AG09309 (cell line): Measurements from ENCODE around the gene CEP112.

Source experiments
- DNase-seq: peaks from one replicate; pipeline ENCODE4 v3.0.0-alpha.2; 2010; ENCODE audit warnings: low read depth
- H3K4me3 ChIP-seq: 2 replicates; pipeline ENCODE4 v1.5.1; 2011; ENCODE audit warnings: mild to moderate bottlenecking, low read depth, low read length, moderate library complexity; ENCODE audit not compliant: control insufficient read depth
- TF ChIP-seq, protein P1 (sequence below): IDR thresholded peaks from 2 replicates; pipeline ENCODE4 v1.5.1; 2011; ENCODE audit warnings: mild to moderate bottlenecking, low read depth, low read length, inconsistent platforms; ENCODE audit not compliant: insufficient read depth, control insufficient read depth; ENCODE audit errors: missing control alignments

Gene CEP112

GRCh38 chr17:65900216-65900615 is 291.7 kb downstream of the CEP112 start:
- no peak for DNase-seq
- TF ChIP-seq, protein P1, sequence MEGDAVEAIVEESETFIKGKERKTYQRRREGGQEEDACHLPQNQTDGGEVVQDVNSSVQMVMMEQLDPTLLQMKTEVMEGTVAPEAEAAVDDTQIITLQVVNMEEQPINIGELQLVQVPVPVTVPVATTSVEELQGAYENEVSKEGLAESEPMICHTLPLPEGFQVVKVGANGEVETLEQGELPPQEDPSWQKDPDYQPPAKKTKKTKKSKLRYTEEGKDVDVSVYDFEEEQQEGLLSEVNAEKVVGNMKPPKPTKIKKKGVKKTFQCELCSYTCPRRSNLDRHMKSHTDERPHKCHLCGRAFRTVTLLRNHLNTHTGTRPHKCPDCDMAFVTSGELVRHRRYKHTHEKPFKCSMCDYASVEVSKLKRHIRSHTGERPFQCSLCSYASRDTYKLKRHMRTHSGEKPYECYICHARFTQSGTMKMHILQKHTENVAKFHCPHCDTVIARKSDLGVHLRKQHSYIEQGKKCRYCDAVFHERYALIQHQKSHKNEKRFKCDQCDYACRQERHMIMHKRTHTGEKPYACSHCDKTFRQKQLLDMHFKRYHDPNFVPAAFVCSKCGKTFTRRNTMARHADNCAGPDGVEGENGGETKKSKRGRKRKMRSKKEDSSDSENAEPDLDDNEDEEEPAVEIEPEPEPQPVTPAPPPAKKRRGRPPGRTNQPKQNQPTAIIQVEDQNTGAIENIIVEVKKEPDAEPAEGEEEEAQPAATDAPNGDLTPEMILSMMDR, result no peak
- no peak overlapping the region for H3K4me3 ChIP-seq

- no peak for DNase-seq
- TF ChIP-seq, protein P1, result no peak
- no peak overlapping the region for H3K4me3 ChIP-seq
Observed at GRCh38 chr17:65898651-65899050, 293.3 kb downstream of the CEP112 start.

GRCh38 chr17:65896889-65897288 is 295.0 kb downstream of the CEP112 start:
- TF ChIP-seq, protein P1, result no peak
- H3K4me3 ChIP-seq, result no peak overlapping the region
- DNase-seq, result no peak

DNA sequence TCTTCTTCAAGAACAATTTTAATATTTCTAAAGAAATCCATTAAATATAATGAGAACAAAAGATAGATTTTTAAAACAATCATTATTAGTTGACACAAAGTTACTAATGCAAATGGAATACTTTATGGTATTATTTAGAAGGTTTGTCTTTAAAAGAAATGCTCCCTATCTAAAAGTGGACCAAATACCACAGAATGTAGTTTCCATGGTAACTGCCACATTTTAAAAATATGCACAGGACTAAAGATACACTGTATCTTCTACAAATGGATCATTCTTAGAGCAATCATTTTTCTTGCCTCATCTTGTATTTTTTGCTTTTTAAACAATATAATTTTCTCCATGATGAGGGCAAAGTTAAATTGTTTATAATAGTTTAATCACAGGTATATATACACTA is 296.0 kb downstream of the CEP112 start:
- no peak for DNase-seq
- TF ChIP-seq, protein P1, result no peak
- H3K4me3 ChIP-seq, result no peak overlapping the region

DNA sequence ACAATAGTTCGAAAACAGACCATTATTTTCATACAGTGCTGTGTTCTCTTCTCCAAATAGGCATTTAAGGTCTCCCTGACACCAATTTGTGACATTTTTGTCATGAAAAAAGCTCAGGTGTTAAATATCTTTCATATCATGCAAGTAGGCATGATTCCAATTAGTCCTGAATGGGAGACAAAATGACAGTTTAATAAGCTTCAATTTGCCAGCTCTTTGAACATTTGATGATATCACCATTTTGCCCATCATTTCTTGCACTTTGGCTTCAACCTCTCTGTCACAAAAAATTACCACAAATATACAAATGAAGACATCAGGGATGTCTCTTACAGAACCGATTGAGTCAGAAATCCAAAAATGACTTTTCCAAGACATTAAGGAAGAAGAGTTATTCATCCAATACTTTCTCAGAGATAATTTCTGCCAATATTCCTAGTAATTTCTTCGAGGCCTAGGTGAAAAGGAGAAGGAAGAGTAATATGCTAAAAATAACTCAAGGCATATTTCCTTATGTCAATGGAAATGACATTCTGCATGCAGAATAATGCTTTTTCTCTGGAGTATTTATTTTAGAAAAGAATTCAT is 298.1 kb downstream of the CEP112 start:
- H3K4me3 ChIP-seq, result no peak overlapping the region
- TF ChIP-seq, protein P1, result no peak
- no peak for DNase-seq

- no peak overlapping the region for H3K4me3 ChIP-seq
- DNase-seq, result no peak
- TF ChIP-seq, protein P1, result no peak
Observed at GRCh38 chr17:65892912-65893377, 299.0 kb downstream of the CEP112 start.
